H1 (cell line): ENCODE measurements around the gene RBCK1. TPM values are rescaled to one million over a fixed set of nuclear protein-coding genes. Genes with fewer than 3 reads are reported as not detected.

ENCODE experiments used
- CTCF ChIA-PET: fragments of 300-600 bp; sonication (Branson Sonifier 250); formaldehyde crosslinking; loops from one replicate; lab custom pipeline; 2021; ENCODE audit not compliant: partially characterized antibody; lab: Charles Lee
- POLR2A ChIA-PET: fragments of 300-600 bp; sonication (Branson Sonifier 250); formaldehyde crosslinking; loops from one replicate; lab custom pipeline; 2021; ENCODE audit warnings: inconsistent platforms; ENCODE audit not compliant: partially characterized antibody; lab: Charles Lee
- DNase-seq, 2 experiments: peaks; one replicate each; pipeline versions ENCODE4 v3.0.0 to v3.0.0-alpha.2; 2010 to 2022; ENCODE audit warnings: low spot score in 2 of 2, low read depth in 1 of 2, mixed read lengths in 1 of 2
- FAIRE-seq: peaks from 2 replicates; lab custom pipeline; 2011; peaks lifted over from hg19 to GRCh38; lab: Jason Lieb, UNC
- H2AFZ ChIP-seq: 2 replicates; pipeline ENCODE4 v1.8.1; 2012; ENCODE audit warnings: low read length, inconsistent platforms
- H2AK5ac ChIP-seq: 2 replicates; pipeline ENCODE4 v1.6.1; 2013; ENCODE audit warnings: low read depth, low read length
- H2BK120ac ChIP-seq: replicated peaks from 2 replicates; pipeline ENCODE3; 2013; ENCODE audit warnings: low read depth, low read length, inconsistent platforms
- H2BK12ac ChIP-seq: 2 replicates; pipeline ENCODE4 v1.6.1; 2013; ENCODE audit warnings: low read depth, low read length
- H2BK15ac ChIP-seq: 2 replicates; pipeline ENCODE4 v1.6.1; 2013; ENCODE audit warnings: low read length
- H2BK20ac ChIP-seq: 2 replicates; pipeline ENCODE4 v1.6.1; 2013; ENCODE audit warnings: low read length
- H2BK5ac ChIP-seq: 2 replicates; pipeline ENCODE4 v1.6.1; 2013; ENCODE audit warnings: low read depth, low read length
- H3K14ac ChIP-seq: 2 replicates; pipeline ENCODE4 v1.6.1; 2013; ENCODE audit warnings: inconsistent platforms; ENCODE audit not compliant: insufficient read length
- H3K18ac ChIP-seq: 2 replicates; pipeline ENCODE4 v1.6.1; 2013; ENCODE audit warnings: low read length; ENCODE audit errors: extremely low read depth
- H3K23ac ChIP-seq: 2 replicates; pipeline ENCODE4 v1.6.1; 2013; ENCODE audit warnings: inconsistent platforms; ENCODE audit not compliant: insufficient read length
- H3K23me2 ChIP-seq: 2 replicates; pipeline ENCODE4 v1.6.1; 2013; ENCODE audit warnings: low read depth, low read length
- H3K27ac ChIP-seq: 2 replicates; pipeline ENCODE4 v1.6.1; 2011; ENCODE audit warnings: low read depth, low read length, inconsistent platforms
- H3K27me3 ChIP-seq, 4 experiments: replicated peaks in 1 of 4; 1 replicate in 1 of 4; 2 replicates in 3 of 4; pipeline versions ENCODE4 v1.6.1 to v1.8.1; 2011 to 2013; ENCODE audit warnings: low read length in 3 of 4, mild to moderate bottlenecking in 3 of 4, inconsistent platforms in 2 of 4, mixed read lengths in 2 of 4, moderate library complexity in 1 of 4; ENCODE audit not compliant: control insufficient read depth in 3 of 4, insufficient read depth in 3 of 4; ENCODE audit errors: extremely low read depth in 1 of 4
- H3K36me3 ChIP-seq, 4 experiments: 2 replicates each; pipeline versions ENCODE4 v1.6.1 to v1.8.1; 2011 to 2013; ENCODE audit warnings: mild to moderate bottlenecking in 4 of 4, low read length in 3 of 4, moderate library complexity in 2 of 4, control low read depth in 1 of 4, inconsistent platforms in 1 of 4; ENCODE audit not compliant: insufficient read depth in 4 of 4, control insufficient read depth in 2 of 4
- H3K4ac ChIP-seq: replicated peaks from 2 replicates; pipeline ENCODE3; 2013; ENCODE audit warnings: low read length, low read depth, mixed read lengths, inconsistent platforms; ENCODE audit not compliant: insufficient read length
- H3K4me1 ChIP-seq, 4 experiments: replicated peaks in 1 of 4; 1 replicate in 1 of 4; 2 replicates in 3 of 4; pipeline versions ENCODE4 v1.6.1 to v1.8.1; 2011 to 2013; ENCODE audit warnings: low read length in 3 of 4, inconsistent platforms in 2 of 4, mixed read lengths in 1 of 4; ENCODE audit not compliant: insufficient read depth in 4 of 4, control insufficient read depth in 3 of 4
- H3K4me2 ChIP-seq, 2 experiments: 2 replicates each; pipeline versions ENCODE4 v1.6.1 to v1.8.1; 2011 to 2013; ENCODE audit warnings: low read depth in 2 of 2, low read length in 2 of 2, control low read depth in 1 of 2, inconsistent platforms in 1 of 2, mild to moderate bottlenecking in 1 of 2; ENCODE audit not compliant: insufficient read depth in 1 of 2
- H3K4me3 ChIP-seq, 4 experiments: fragments of 200-600, 300-600 bp in 1 of 4; sonication (generic), shearing (Covaris generic), sonication (Bioruptor Twin) in 1 of 4; 2 replicates each; pipeline versions ENCODE4 v1.5.1 to v1.8.1; 2011 to 2016; ENCODE audit warnings: low read length in 4 of 4, low read depth in 3 of 4, control low read depth in 2 of 4, inconsistent platforms in 2 of 4, mild to moderate bottlenecking in 2 of 4, mixed read lengths in 1 of 4, moderate library complexity in 1 of 4; ENCODE audit not compliant: insufficient read depth in 2 of 4; ENCODE audit errors: extremely low read depth in 1 of 4
- H3K56ac ChIP-seq: replicated peaks from 2 replicates; pipeline ENCODE3; 2013; ENCODE audit warnings: low read depth, mild to moderate bottlenecking, mixed read lengths, low read length, inconsistent platforms; ENCODE audit not compliant: insufficient read length
- H3K79me1 ChIP-seq: 2 replicates; pipeline ENCODE4 v1.6.1; 2013; ENCODE audit warnings: low read depth, low read length, control low read depth
- H3K79me2 ChIP-seq, 2 experiments: 2 replicates each; pipeline versions ENCODE4 v1.6.1 to v1.8.1; 2012 to 2013; ENCODE audit warnings: low read length in 2 of 2, mild to moderate bottlenecking in 2 of 2, inconsistent platforms in 1 of 2; ENCODE audit not compliant: insufficient read depth in 2 of 2, control insufficient read depth in 1 of 2
- H3K9ac ChIP-seq, 4 experiments: replicated peaks in 1 of 4; 1 replicate in 1 of 4; 2 replicates in 3 of 4; pipeline versions ENCODE4 v1.6.1 to v1.8.1; 2011 to 2013; ENCODE audit warnings: low read depth in 3 of 4, low read length in 3 of 4, control low read depth in 2 of 4, mild to moderate bottlenecking in 2 of 4, moderate library complexity in 2 of 4, inconsistent platforms in 1 of 4; ENCODE audit errors: extremely low read depth in 1 of 4
- H3K9me3 ChIP-seq, 2 experiments: 2 replicates each; pipeline versions ENCODE4 v1.6.1 to v1.8.1; 2012 to 2013; ENCODE audit warnings: mild to moderate bottlenecking in 2 of 2, moderate library complexity in 2 of 2, control low read depth in 1 of 2, inconsistent platforms in 1 of 2, low read depth in 1 of 2, low read length in 1 of 2, mixed read lengths in 1 of 2; ENCODE audit not compliant: insufficient read depth in 2 of 2
- H4K20me1 ChIP-seq, 2 experiments: replicated peaks in 1 of 2; 2 replicates each; pipeline versions ENCODE3 to v1.8.1; 2011 to 2013; ENCODE audit warnings: inconsistent platforms in 2 of 2, low read length in 2 of 2, mild to moderate bottlenecking in 1 of 2; ENCODE audit not compliant: insufficient read depth in 2 of 2, control insufficient read depth in 1 of 2
- H4K5ac ChIP-seq: 2 replicates; pipeline ENCODE4 v1.6.1; 2013; ENCODE audit warnings: low read length, low read depth, mixed read lengths, inconsistent platforms; ENCODE audit not compliant: insufficient read length
- H4K8ac ChIP-seq: 2 replicates; pipeline ENCODE4 v1.8.0; 2013; ENCODE audit warnings: mild to moderate bottlenecking, moderate library complexity, low read length, inconsistent platforms; ENCODE audit not compliant: insufficient read depth; ENCODE audit errors: extremely low read depth
- H4K91ac ChIP-seq: replicated peaks from 2 replicates; pipeline ENCODE3; 2013; ENCODE audit warnings: low read length, mixed read lengths, inconsistent platforms; ENCODE audit not compliant: insufficient read length
- ASH2L ChIP-seq: fragments of 200-600, 300-600 bp; sonication (generic); IDR thresholded peaks from one replicate; pipeline ENCODE4 v1.7.1; 2017; ENCODE audit warnings: low read length
- CTBP2 ChIP-seq: IDR thresholded peaks from 2 replicates; pipeline ENCODE4 v1.7.0; 2011; ENCODE audit warnings: borderline replicate concordance, mild to moderate bottlenecking, moderate library complexity, mixed read lengths, low read length; ENCODE audit not compliant: insufficient read depth, insufficient read length
- EGR1 ChIP-seq: IDR thresholded peaks from 2 replicates; pipeline ENCODE4 v1.6.1; 2011; ENCODE audit warnings: low read depth, low read length, borderline replicate concordance
- KDM1A ChIP-seq: fragments of 200-600, 300-600 bp; sonication (generic); IDR thresholded peaks from 2 replicates; pipeline ENCODE4 v1.7.1; 2016; ENCODE audit warnings: mild to moderate bottlenecking, low read length, borderline replicate concordance
- RFX5 ChIP-seq: IDR thresholded peaks from 2 replicates; pipeline ENCODE4 v1.6.1; 2011; ENCODE audit warnings: low read depth, low read length, improper control_type of control experiment, borderline replicate concordance
- SUZ12 ChIP-seq: fragments of 200-600 bp; sonication (generic); IDR thresholded peaks from 2 replicates; pipeline ENCODE4 v1.6.1; 2012; ENCODE audit warnings: mild to moderate bottlenecking, inconsistent platforms, low read length, moderate library complexity, mixed read lengths
- TBP ChIP-seq: IDR thresholded peaks from 2 replicates; pipeline ENCODE4 v1.6.1; 2011; ENCODE audit warnings: low read depth, low read length, improper control_type of control experiment
- WGBS, 2 experiments: shearing (Covaris generic) in 1 of 2; methylation state at CpG; one replicate each; pipeline versions ENCODE4 v1.1.6 to v1.1.7; 2013 to 2015; ENCODE audit warnings: low lambda C conversion rate in 2 of 2, mixed read lengths in 2 of 2, inconsistent platforms in 1 of 2, low coverage in 1 of 2, missing lambda C conversion rate in 1 of 2; ENCODE audit not compliant: insufficient replicate concordance in 2 of 2, insufficient coverage in 1 of 2, insufficient read length in 1 of 2; ENCODE audit errors: extremely low coverage in 1 of 2, missing lambda C conversion rate in 1 of 2; 5-methylcytosine and 5-hydroxymethylcytosine counted together
- polyA plus RNA-seq, 7 experiments: library from polyadenylated mRNA; depleted of rRNA in 3 of 7; stranded (reverse) in 5 of 7; unstranded in 2 of 7; fragments of >200 nt in 5 of 7; fragments of 200-250 nt in 2 of 7; gene quantifications; 1 replicate in 5 of 7; 2 replicates in 1 of 7; 4 replicates in 1 of 7; pipeline versions ENCODE4 v1.2.1 to v1.2.3, GENCODE V29; 2011 to 2013; ENCODE audit warnings: missing spikeins in 2 of 7, mixed read lengths in 2 of 7
- total RNA-seq: library from RNA; stranded (reverse); fragmentation: NEBNext Ultra II Directional; extraction: Animal tissue kit (Norgen Biotek cat#: 25700); gene quantifications from 2 replicates; pipeline ENCODE4 v1.2.1, GENCODE V29; 2021
- TF ChIP-seq, protein P1 (sequence below): IDR thresholded peaks from 2 replicates; pipeline ENCODE4 v1.6.1; 2011; ENCODE audit warnings: low read depth, mild to moderate bottlenecking, low read length; ENCODE audit not compliant: insufficient read depth

RBCK1 gene
- total and polyA plus RNA-seq, 2 of the 8 experiments (the other 6 are each of a cell fraction or from before 2014, with no cell fraction given), result 43.1 to 54.7 TPM

DNA sequence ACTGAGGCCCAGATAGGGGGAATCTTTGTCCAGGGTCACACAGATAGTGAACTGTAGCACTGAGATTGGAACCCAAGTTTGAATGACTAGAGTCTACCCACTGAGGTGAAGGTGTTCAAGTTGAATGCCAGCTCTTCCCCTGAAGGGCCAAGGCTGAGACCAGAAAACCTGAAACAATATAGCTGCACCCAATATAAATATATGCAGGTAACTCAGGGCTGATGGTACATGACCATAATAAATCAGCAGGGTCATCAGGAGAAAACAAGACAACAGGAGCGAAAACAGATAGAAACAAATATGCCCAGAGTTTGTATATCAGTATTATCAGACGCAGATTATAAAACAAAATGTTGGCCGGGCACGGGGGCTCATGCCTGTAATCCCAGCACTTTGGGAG, 4.0 kb upstream of the RBCK1 start:
- H4K91ac ChIP-seq, result no peak overlapping the region
- H3K23me2 ChIP-seq, result peaks cover 12% of the 10 kb centered on the region
- no peak overlapping the region for H3K4ac ChIP-seq
- H4K5ac ChIP-seq, result no peak overlapping the region
- no peak overlapping the region for H2BK15ac ChIP-seq
- 96% methylated on average over 4 of the region's 4 CpGs; no CpG with 5 or more reads in 1 of the 2 experiments for WGBS, 2 experiments
- no peak overlapping the region for H3K27ac ChIP-seq
- no peak overlapping the region for H2AFZ ChIP-seq
- POLR2A ChIA-PET, result interaction anchor here (1.0 to 11.8 kb wide), 2 partner anchors 19 to 80 kb away, joined by 3 to 263 read pairs; partner anchors contain the start of gene TRIB3
- no peak overlapping the region for H2BK120ac ChIP-seq
- H2BK12ac ChIP-seq, result no peak overlapping the region
- peaks cover 0 to 5% of the 10 kb centered on the region in 2 experiments; a peak in 3 of 4 replicates for H3K9me3 ChIP-seq
- H3K4me2 ChIP-seq, result no peak overlapping the region
- no peak overlapping the region for H2BK20ac ChIP-seq
- CTCF ChIA-PET, result interaction anchor here (0.6 kb wide), 1 partner anchor 25 kb away, joined by 3 read pairs; no protein-coding TSS in a partner anchor
- no peak overlapping the region for H2BK5ac ChIP-seq
- H3K4me3 ChIP-seq, result no peak overlapping the region
- peaks cover 0 to 6% of the 10 kb centered on the region in 2 experiments; a peak in 2 of 4 replicates for H3K79me2 ChIP-seq
- H3K79me1 ChIP-seq, result peaks cover 7% of the 10 kb centered on the region
- H4K8ac ChIP-seq, result no peak overlapping the region
- no peak overlapping the region for H3K18ac ChIP-seq
- peaks cover 5 to 13% (median 9%) of the 10 kb centered on the region in 4 experiments; a peak in 6 of 7 replicates for H3K4me1 ChIP-seq
- H4K20me1 ChIP-seq, result peaks cover 0 to 3% of the 10 kb centered on the region in 2 experiments
- no peaks in the 10 kb centered on the region for H3K36me3 ChIP-seq
- no peak overlapping the region for H2AK5ac ChIP-seq
- no peak for TF ChIP-seq CTBP2
- no peak for TF ChIP-seq SUZ12
- TF ChIP-seq TBP, result no peak
- TF ChIP-seq, protein P1, sequence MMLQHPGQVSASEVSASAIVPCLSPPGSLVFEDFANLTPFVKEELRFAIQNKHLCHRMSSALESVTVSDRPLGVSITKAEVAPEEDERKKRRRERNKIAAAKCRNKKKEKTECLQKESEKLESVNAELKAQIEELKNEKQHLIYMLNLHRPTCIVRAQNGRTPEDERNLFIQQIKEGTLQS, result no peak
- no peak for TF ChIP-seq KDM1A
- no peak for TF ChIP-seq ASH2L
- TF ChIP-seq RFX5, result no peak
- TF ChIP-seq EGR1, result no peak
- H3K9ac ChIP-seq, result no peak overlapping the region
- H3K23ac ChIP-seq, result no peak overlapping the region
- DNase-seq (no peak), FAIRE-seq (no peak)
- no peak overlapping the region for H3K14ac ChIP-seq
- H3K56ac ChIP-seq, result no peak overlapping the region
- H3K27me3 ChIP-seq, result no peaks in the 10 kb centered on the region
